ENCODE results near the gene LUZP1.

LUZP1 gene

GRCh38 chr1:23135268-23135667 is 33.4 kb downstream of the LUZP1 start:
- TF ChIP-seq SIN3A (IDR thresholded peaks at IDR 0.05; ENCODE audit: borderline replicate concordance, insufficient read depth, low read length) (no peak), FOXP2 (optimal IDR thresholded peaks at IDR 0.05; ENCODE audit: borderline replicate concordance, extremely low read depth, extremely low read length, insufficient read depth) (no peak), TAF1 (IDR thresholded peaks at IDR 0.05; ENCODE audit: borderline replicate concordance, insufficient read depth, low read length) (no peak), POLR2AphosphoS5 (IDR thresholded peaks at IDR 0.05; ENCODE audit: low read depth, low read length) (no peak), REST (IDR thresholded peaks at IDR 0.05; ENCODE audit: insufficient read depth in 1 of 2, low read depth in 2 of 2, low read length in 2 of 2) (no peak)

DNA sequence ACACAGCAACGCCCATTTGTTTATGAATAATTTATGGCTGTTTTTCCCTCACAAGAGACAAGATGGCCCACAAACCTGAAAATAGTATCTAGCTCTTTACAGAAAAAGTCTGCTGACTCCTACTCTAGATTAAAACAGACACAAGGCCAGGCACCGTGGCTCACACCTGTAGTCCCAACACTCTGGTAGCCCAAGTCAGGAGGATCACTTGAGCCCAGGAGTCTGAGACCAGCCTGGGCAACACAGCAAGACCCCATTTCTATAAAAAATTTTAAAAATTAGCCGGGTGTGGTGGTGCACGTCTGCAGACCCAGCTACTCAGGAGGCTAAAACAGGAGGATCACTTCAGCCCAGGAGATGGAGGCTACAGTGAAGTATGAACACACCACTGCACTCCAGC is 34.6 kb downstream of the LUZP1 start:
- TF ChIP-seq SIN3A (IDR thresholded peaks at IDR 0.05; ENCODE audit: borderline replicate concordance, insufficient read depth, low read length) (no peak), TAF1 (IDR thresholded peaks at IDR 0.05; ENCODE audit: borderline replicate concordance, insufficient read depth, low read length) (no peak), POLR2AphosphoS5 (IDR thresholded peaks at IDR 0.05; ENCODE audit: low read depth, low read length) (no peak), FOXP2 (optimal IDR thresholded peaks at IDR 0.05; ENCODE audit: borderline replicate concordance, extremely low read depth, extremely low read length, insufficient read depth) (no peak), REST (IDR thresholded peaks at IDR 0.05; ENCODE audit: insufficient read depth in 1 of 2, low read depth in 2 of 2, low read length in 2 of 2) (no peak)

DNA sequence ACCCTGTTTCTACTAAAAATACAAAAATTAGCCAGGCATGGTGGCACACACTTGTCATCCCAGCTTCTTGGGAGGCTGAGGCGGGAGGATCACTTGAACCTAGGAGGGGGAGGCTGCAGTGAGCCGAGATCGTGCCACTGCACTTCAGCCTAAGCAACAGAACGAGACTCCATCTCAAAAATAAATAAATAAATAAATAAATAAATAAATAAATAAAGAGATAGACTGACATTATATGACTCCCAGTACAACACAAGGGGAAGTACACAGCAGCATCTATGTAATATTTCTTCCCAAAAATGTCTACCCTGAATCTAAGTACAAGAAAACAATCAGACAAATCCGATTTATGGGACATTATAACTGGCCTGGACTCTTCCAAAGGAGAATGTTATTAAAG is 35.1 kb downstream of the LUZP1 start:
- TF ChIP-seq FOXP2 (optimal IDR thresholded peaks at IDR 0.05; ENCODE audit: borderline replicate concordance, extremely low read depth, extremely low read length, insufficient read depth) (no peak), TAF1 (IDR thresholded peaks at IDR 0.05; ENCODE audit: borderline replicate concordance, insufficient read depth, low read length) (no peak), POLR2AphosphoS5 (IDR thresholded peaks at IDR 0.05; ENCODE audit: low read depth, low read length) (no peak), SIN3A (IDR thresholded peaks at IDR 0.05; ENCODE audit: borderline replicate concordance, insufficient read depth, low read length) (no peak), REST (IDR thresholded peaks at IDR 0.05; ENCODE audit: insufficient read depth in 1 of 2, low read depth in 2 of 2, low read length in 2 of 2) (no peak)

- TF ChIP-seq POLR2AphosphoS5 (IDR thresholded peaks at IDR 0.05; ENCODE audit: low read depth, low read length) = no peak
- TF ChIP-seq SIN3A (IDR thresholded peaks at IDR 0.05; ENCODE audit: borderline replicate concordance, insufficient read depth, low read length) = no peak
- TF ChIP-seq FOXP2 (optimal IDR thresholded peaks at IDR 0.05; ENCODE audit: borderline replicate concordance, extremely low read depth, extremely low read length, insufficient read depth) = no peak
- no peak for TF ChIP-seq TAF1 (IDR thresholded peaks at IDR 0.05; ENCODE audit: borderline replicate concordance, insufficient read depth, low read length)
- TF ChIP-seq REST (IDR thresholded peaks at IDR 0.05; ENCODE audit: insufficient read depth in 1 of 2, low read depth in 2 of 2, low read length in 2 of 2) = no peak
These were observed 36.6 kb downstream of the LUZP1 start for GRCh38 chr1:23132033-23132432.

DNA sequence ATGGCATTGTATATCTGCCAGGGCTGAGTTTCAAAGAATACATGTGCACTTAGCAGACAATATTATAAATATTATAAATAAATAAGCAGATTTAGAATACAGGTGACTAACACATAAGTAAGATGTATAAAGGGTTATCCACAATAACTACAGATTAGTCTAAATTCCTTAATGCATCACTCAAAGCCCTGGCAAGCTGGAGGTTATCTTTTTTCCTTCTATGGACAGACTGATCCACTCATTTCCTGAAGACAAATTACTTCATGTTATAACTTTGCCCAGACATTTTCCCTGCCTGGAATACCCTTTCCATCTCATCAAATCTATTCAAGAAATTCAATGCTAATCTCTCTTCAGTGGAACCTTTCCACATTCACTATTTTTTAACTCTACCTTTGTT is 38.8 kb downstream of the LUZP1 start:
- TF ChIP-seq SIN3A (IDR thresholded peaks at IDR 0.05; ENCODE audit: borderline replicate concordance, insufficient read depth, low read length) (no peak), REST (IDR thresholded peaks at IDR 0.05; ENCODE audit: insufficient read depth in 1 of 2, low read depth in 2 of 2, low read length in 2 of 2) (no peak), TAF1 (IDR thresholded peaks at IDR 0.05; ENCODE audit: borderline replicate concordance, insufficient read depth, low read length) (no peak), POLR2AphosphoS5 (IDR thresholded peaks at IDR 0.05; ENCODE audit: low read depth, low read length) (no peak), FOXP2 (optimal IDR thresholded peaks at IDR 0.05; ENCODE audit: borderline replicate concordance, extremely low read depth, extremely low read length, insufficient read depth) (no peak)
